ENCODE data around the gene TNS3.

TNS3 gene

GRCh38 chr7:47241112-47242065, 340.5 kb downstream of the TNS3 start:
- TF ChIP-seq CTCF (IDR thresholded peaks at IDR 0.05; ENCODE audit: low read depth, low read length, missing control alignments) = no peak
- no peak for DNase-seq (ENCODE audit: low read depth)
- no peak overlapping the region for H3K4me3 ChIP-seq (ENCODE audit: low read depth, low read length)

- no peak for DNase-seq (ENCODE audit: low read depth)
- TF ChIP-seq CTCF (IDR thresholded peaks at IDR 0.05; ENCODE audit: low read depth, low read length, missing control alignments) = no peak
- H3K4me3 ChIP-seq (ENCODE audit: low read depth, low read length) = no peak overlapping the region
Measured at GRCh38 chr7:47239931-47240421, 341.9 kb downstream of the TNS3 start.

DNA sequence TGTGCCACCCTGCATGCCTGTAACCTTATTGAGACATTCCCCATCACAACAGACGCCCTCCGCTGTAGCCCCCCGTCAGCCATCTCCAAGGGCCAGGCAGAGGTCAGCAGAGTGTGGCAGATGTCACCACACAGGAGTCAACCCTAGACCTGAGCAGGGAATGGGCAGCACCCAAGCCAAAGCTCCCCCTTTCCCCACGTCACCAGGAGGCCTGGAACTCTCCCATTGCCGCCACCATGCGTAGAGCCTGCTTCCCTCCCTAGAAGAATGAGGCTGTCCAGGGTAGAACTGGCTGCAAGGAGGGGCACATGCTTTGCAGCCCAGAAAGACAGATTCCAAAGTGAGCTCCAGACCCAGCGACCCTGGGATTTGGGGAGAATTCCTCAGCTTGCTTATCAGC, 342.9 kb downstream of the TNS3 start:
- TF ChIP-seq CTCF (IDR thresholded peaks at IDR 0.05; ENCODE audit: low read depth, low read length, missing control alignments) = no peak
- H3K4me3 ChIP-seq (ENCODE audit: low read depth, low read length) = no peak overlapping the region
- no peak for DNase-seq (ENCODE audit: low read depth)

GRCh38 chr7:47236480-47237129, 345.3 kb downstream of the TNS3 start:
- no peak for TF ChIP-seq CTCF (IDR thresholded peaks at IDR 0.05; ENCODE audit: low read depth, low read length, missing control alignments)
- no peak overlapping the region for H3K4me3 ChIP-seq (ENCODE audit: low read depth, low read length)
- no peak for DNase-seq (ENCODE audit: low read depth)

DNA sequence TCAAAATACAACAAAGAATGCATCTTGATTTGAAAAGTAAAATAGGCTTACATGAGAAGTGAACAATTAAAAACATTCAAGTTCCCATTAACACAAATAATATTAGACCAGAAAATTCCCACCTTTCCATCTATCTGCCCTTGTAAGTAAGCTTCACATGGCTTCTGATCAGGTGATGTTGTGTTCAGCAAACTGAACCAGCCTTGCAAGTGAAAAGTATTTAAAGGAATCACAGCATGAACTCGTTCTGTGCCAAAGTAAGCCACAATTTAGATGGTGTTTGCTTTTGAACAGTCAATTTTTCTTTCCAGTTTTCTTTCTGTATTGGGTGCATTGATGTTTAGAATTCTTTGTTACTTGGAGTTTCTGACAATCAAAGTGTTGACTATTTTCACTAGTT, 347.9 kb downstream of the TNS3 start:
- no peak for TF ChIP-seq CTCF (IDR thresholded peaks at IDR 0.05; ENCODE audit: low read depth, low read length, missing control alignments)
- H3K4me3 ChIP-seq (ENCODE audit: low read depth, low read length) = no peak overlapping the region
- DNase-seq (ENCODE audit: low read depth) = no peak

GRCh38 chr7:47232751-47233412, 349.0 kb downstream of the TNS3 start:
- H3K4me3 ChIP-seq (ENCODE audit: low read depth, low read length) = no peak overlapping the region
- no peak for DNase-seq (ENCODE audit: low read depth)
- TF ChIP-seq CTCF (IDR thresholded peaks at IDR 0.05; ENCODE audit: low read depth, low read length, missing control alignments) = no peak
